Stimulated activated CD8-positive, alpha-beta memory T cell treated with anti-CD3 and anti-CD28 coated beads, Interleukin-12 subunit alpha, Interleukin-12 subunit beta, amount 100 ng/mL, for 1 hour (primary cell): Measurements from ENCODE around the gene AMY2B.
"Not testable (repeated sequence)": the region's sequence is repeated elsewhere in the genome, so short reads cannot be mapped to it uniquely, and the experiment has no call there.

Source experiments
- DNase-seq: peaks from one replicate; pipeline ENCODE4 v3.0.0-alpha.2; 2020; ENCODE audit warnings: low read depth

The AMY2B gene

DNA sequence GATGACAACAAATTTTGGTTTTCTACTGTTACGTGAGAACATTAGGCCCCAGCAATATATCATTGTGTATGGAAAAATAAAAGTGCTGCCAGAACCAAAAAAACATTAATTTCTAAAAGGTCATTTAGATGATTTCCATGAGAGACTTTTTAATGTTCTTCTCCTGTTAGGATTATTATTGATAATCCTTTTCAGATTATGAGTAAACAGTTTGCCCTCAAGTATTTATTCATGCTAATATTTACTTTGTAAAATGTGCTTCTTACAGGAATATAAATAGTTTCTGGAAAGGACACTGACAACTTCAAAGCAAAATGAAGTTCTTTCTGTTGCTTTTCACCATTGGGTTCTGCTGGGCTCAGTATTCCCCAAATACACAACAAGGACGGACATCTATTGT is at the start of gene AMY2B:
TSS of gene AMY2B (plus strand) at position 301 of the 400 bp plus-strand sequence. CDS start at position 315, 14 bp downstream.
- not testable (repeated sequence) for DNase-seq

- no peak for DNase-seq
Measured at GRCh38 chr1:103523346-103523745, 48.0 kb upstream of the AMY2B start.

GRCh38 chr1:103525114-103525606 is 46.2 kb upstream of the AMY2B start:
- DNase-seq: no peak

DNA sequence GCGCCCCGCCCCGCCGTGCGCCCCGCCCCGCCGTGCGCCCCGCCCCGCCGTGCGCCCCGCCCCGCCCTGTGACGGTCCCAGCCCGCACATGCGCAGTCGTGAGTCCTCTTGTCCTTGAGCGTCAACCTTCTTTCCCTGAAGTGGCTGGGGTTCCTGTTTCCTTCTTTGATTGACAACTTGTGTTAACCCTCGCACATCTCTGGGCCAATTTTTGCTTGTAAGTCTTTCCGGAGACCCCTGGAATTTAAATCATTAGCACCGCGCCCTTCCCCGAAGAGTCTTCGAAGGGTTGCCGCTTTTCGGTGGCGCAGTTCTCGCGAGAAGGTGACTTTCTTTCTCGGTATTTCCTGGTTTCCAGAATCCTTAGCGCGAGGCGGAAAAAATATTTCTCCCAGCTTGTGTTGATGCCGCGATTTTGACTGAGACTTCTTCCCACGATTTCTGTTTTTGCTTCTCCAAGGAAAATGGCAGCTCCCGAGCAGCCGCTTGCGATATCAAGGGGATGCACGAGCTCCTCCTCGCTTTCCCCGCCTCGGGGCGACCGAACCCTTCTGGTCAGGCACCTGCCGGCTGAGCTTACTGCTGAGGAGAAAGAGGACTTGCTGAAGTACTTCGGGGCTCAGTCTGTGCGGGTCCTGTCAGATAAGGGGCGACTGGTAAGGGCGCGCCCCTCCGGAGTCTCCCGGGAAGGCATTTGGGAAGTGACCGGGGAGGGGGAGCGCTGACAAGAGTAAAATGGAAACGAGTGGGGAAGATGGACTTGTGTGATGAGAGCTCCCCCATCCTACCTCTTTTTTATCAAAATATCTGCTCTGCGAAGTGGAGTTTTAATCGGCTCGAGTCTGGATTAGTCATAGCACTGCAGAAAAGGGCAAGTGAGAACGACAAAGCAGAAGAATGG is 45.5 kb upstream of the AMY2B start, which contains the start of gene RNPC3:
TSS of gene RNPC3 (plus strand) at position 93 of the 901 bp plus-strand sequence. CDS start at position 465, 372 bp downstream.
- peak; percentile 90 for DNase-seq

DNA sequence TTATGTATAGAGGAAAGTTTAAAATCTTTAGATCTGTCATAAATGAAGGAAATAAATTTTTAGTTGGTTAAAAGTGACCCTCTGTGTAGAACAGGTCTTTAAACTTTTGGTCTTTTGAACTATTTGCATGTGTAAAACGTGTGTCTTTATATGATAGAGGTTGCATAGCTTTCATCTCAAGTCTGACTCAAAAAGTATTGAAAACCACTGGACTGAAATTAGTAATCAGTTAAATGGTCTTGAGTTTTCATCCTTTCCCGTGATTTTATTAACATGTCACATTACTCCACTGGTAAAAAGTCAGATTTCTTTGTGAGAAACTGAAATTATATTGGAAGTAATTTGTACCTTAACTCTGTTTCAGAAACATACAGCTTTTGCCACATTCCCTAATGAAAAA is 44.1 kb upstream of the AMY2B start:
- DNase-seq: no peak

GRCh38 chr1:103529746-103530145 is 41.6 kb upstream of the AMY2B start:
- no peak for DNase-seq

DNA sequence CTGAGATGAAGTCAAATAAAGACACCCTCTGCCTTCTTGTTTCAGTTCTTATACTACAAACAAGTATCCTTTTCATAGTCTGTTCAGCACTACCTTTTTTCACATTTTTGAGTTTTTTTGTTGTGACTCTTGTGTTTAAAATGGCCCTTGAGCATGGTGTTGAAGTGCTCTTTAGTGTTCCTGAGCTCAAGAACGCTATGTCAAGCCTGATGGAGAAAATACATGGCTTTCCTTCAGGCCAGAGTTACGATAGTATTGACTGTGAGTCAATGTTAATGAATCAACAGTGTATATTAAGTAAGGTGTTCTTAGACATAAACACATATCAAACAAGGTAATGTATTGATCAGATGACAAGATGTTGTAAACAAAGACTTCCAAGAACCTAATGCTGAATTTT is 33.2 kb upstream of the AMY2B start:
- no peak for DNase-seq

- no peak for DNase-seq
Measured at GRCh38 chr1:103541431-103541830, 30.0 kb upstream of the AMY2B start.

- DNase-seq: no peak
Measured at GRCh38 chr1:103546496-103546895, 24.9 kb upstream of the AMY2B start.

- DNase-seq: no peak
Measured at GRCh38 chr1:103547840-103548239, 23.5 kb upstream of the AMY2B start.

DNA sequence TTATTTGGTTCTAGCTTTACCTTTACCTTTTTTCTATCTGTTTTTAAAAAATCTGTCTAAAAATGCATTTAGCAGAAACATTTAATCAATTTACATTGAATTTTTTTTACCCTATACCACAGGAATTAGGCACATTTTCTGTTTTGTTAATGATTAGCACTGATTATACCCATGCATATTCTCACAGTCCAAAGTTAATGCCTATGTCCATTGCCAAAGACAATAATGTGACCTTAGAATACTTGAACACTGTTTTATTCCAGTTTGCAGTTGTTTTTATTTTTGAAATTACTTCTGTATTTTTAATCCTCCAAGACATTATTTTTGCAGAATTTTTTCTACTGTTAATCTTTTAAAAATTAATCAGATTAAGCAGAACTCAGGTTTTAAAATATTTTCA is 11.0 kb upstream of the AMY2B start:
- no peak for DNase-seq

DNA sequence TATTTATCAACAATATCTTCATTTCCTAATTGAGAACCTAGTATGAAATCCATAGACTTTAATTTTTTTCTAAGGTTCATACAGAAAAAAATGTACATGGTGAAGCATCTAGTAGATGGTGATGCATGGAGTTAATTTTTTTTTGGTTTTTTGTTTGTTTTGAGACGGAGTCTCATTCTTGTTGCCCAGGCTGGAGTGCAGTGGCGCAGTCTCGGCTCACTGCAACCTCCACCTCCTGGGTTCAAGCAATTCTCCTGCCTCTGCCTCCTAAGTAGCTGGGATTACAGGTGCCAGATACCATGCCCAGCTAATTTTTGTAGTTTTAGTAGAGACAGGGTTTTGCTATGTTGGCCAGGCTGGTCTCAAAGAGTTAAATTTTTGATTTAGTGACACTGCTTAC is 10.3 kb upstream of the AMY2B start:
- DNase-seq: not testable (repeated sequence)

GRCh38 chr1:103561643-103562395 is 9.6 kb upstream of the AMY2B start:
- no peak for DNase-seq

DNA sequence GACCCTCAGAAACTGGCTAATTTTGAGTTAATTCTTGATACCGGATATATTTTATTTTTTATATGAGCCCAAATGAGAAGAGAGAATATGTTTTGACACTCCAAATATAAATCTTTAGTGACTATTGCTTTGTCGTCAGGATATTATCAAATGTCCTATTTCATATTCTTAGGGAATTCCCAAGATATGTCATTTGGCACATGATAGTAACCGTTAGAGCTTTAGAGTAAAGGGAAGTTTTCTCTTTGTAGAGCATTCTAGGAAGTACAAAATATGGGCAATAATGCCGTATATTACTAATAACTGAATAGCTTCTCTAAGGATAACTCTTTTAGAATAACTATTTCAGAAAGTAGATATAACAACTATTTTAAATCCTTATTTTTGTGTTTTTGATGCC is 8.3 kb upstream of the AMY2B start:
- no peak for DNase-seq

GRCh38 chr1:103569493-103569892 is 1.9 kb upstream of the AMY2B start:
- DNase-seq: no peak

- no peak for DNase-seq
Measured at GRCh38 chr1:103576065-103576464, 4.7 kb downstream of the AMY2B start.

DNA sequence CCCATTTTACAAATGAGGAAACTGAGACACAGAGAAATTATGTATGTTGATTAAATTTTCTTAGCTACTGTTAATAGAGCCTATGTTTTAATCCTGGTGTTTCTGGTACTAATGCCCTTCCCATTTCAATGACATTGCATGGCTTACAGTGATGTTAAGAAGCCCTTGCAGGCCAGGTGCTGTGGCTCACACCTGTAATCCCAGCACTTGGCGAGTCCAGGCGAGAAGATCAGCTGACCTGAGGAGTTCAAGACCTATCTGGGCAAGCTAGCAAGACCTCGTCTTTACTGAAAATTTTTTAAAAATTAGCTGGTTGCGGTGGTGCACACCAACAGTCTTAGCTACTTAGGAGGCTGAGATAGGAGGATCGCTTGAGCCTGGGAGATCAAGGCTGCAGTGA is 5.4 kb downstream of the AMY2B start:
- DNase-seq: not testable (repeated sequence)

DNA sequence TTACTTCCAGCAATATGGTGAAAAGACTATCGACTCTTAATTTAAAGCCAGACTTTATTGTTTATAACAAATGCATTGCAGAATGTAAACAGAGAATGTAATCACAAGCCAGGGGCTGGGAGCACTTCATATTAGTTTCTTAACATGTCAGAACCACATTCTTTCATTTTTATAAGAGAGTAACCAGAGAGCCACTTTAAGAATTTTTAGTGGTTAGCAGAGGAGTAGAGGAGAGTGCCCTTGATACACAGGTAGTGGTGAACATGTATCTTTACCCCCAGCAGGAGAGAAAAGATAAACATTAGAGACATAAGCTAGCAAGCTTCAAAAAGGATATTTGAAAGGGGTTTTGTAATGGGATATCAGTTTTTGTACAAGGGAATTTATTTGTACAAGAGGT is 11.1 kb downstream of the AMY2B start:
- DNase-seq: no peak

DNA sequence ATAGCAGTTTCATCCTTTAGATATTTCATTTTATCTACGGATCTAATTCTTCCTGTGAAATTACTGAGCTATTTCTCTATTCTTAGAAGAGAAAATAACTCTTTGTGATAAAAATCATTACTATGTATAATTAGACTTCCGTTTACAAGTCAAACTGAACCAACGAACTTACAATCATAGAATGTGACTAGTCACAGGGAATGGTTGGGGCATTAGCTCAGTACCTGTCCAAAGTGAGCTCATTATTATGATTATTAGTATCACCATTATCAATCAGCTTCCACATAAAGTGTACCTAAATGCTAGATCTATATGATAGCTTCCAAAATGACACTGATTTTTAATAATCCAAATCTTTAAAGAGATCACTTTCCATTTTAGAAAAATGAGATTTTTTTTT is 12.5 kb downstream of the AMY2B start:
- DNase-seq: no peak

DNA sequence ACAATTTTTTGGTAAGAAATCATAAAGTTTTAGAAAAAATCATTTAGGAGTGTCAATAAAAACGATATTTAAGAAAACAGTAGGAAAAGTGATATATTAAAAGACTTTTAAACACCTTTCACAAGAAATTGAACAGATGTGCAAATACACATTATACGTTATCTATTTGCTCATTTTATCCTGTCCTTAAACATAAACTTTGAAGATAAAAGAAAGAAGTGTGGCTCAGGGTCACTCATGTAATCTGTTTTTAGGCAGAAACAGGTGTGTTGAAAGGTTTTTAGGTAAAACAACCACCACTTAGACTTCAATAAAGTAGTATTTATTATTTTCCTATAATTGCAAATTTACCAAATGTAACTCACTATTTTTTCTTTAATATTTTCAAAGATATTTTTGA is 13.1 kb downstream of the AMY2B start:
- no peak for DNase-seq

GRCh38 chr1:103602740-103603139 is 31.4 kb downstream of the AMY2B start:
- DNase-seq: not testable (repeated sequence)

- DNase-seq: no peak
Measured at GRCh38 chr1:103616362-103616761, 45.0 kb downstream of the AMY2B start.

DNA sequence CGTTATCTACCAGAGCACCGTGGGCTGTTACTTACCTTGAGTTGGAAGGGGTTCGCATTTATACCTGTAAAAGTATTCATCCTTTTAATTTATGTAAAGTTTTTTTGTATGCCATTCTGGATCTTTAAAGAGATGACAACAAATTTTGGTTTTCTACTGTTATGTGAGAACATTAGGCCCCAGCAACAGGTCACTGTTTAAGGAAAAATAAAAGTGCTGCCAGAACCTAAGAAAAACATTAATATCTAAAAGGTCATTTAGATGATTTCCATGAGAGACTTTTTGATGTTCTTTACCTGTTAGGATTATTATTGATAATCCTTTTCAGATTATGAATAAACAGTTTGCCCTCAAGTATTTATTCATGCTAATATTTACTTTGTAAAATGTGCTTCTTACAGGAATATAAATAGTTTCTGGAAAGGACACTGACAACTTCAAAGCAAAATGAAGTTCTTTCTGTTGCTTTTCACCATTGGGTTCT is 45.6 kb downstream of the AMY2B start, which contains the start of gene AMY2A:
TSS of gene AMY2A (plus strand) at position 434 of the 484 bp plus-strand sequence. CDS start at position 448, 14 bp downstream.
- not testable (repeated sequence) for DNase-seq
